ENCODE measurements around the gene GIMD1.

DNA sequence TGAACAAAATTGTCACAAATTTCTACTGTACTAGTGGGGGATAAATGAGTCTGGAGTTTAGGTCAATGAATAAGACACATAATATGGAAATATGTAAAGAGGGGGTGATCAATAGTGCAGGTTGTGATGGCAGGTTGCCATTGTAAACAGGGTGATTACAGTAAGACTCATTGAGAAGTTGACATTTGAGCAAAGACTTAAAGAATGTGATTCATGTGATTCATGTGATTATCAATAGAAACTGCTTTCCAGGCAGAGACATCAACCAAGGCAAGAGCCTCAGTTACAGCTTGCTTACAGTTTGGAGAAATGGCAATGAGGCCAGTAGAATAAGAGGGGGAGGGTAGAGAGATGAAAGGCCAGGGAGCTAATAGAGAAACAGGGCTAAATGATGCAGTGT, 45.8 kb upstream of the GIMD1 start:
- TF ChIP-seq BACH2 (CRISPR knock-in tag; IDR thresholded peaks at IDR 0.05; ENCODE audit: borderline replicate concordance) (no peak), ZFP3 (CRISPR knock-in tag; IDR thresholded peaks at IDR 0.05) (no peak), ARNTL (CRISPR knock-in tag; IDR thresholded peaks at IDR 0.05; ENCODE audit: borderline replicate concordance, low read depth) (no peak), OSR1 (CRISPR knock-in tag; IDR thresholded peaks at IDR 0.05) (no peak), RARB (CRISPR knock-in tag; IDR thresholded peaks at IDR 0.05) (no peak), ZC3H10 (CRISPR knock-in tag; IDR thresholded peaks at IDR 0.05) (no peak), ZFP30 (CRISPR knock-in tag; IDR thresholded peaks at IDR 0.05) (no peak)
- TF ChIP-seq, protein P1, sequence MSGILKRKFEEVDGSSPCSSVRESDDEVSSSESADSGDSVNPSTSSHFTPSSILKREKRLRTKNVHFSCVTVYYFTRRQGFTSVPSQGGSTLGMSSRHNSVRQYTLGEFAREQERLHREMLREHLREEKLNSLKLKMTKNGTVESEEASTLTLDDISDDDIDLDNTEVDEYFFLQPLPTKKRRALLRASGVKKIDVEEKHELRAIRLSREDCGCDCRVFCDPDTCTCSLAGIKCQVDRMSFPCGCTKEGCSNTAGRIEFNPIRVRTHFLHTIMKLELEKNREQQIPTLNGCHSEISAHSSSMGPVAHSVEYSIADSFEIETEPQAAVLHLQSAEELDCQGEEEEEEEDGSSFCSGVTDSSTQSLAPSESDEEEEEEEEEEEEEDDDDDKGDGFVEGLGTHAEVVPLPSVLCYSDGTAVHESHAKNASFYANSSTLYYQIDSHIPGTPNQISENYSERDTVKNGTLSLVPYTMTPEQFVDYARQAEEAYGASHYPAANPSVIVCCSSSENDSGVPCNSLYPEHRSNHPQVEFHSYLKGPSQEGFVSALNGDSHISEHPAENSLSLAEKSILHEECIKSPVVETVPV (CRISPR knock-in tag; IDR thresholded peaks at IDR 0.05), result no peak
- TF ChIP-seq, protein P2, sequence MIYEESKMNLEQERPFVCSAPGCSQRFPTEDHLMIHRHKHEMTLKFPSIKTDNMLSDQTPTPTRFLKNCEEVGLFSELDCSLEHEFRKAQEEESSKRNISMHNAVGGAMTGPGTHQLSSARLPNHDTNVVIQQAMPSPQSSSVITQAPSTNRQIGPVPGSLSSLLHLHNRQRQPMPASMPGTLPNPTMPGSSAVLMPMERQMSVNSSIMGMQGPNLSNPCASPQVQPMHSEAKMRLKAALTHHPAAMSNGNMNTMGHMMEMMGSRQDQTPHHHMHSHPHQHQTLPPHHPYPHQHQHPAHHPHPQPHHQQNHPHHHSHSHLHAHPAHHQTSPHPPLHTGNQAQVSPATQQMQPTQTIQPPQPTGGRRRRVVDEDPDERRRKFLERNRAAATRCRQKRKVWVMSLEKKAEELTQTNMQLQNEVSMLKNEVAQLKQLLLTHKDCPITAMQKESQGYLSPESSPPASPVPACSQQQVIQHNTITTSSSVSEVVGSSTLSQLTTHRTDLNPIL (CRISPR knock-in tag; IDR thresholded peaks at IDR 0.05; ENCODE audit: low read depth), result no peak
- TF ChIP-seq, protein P3, sequence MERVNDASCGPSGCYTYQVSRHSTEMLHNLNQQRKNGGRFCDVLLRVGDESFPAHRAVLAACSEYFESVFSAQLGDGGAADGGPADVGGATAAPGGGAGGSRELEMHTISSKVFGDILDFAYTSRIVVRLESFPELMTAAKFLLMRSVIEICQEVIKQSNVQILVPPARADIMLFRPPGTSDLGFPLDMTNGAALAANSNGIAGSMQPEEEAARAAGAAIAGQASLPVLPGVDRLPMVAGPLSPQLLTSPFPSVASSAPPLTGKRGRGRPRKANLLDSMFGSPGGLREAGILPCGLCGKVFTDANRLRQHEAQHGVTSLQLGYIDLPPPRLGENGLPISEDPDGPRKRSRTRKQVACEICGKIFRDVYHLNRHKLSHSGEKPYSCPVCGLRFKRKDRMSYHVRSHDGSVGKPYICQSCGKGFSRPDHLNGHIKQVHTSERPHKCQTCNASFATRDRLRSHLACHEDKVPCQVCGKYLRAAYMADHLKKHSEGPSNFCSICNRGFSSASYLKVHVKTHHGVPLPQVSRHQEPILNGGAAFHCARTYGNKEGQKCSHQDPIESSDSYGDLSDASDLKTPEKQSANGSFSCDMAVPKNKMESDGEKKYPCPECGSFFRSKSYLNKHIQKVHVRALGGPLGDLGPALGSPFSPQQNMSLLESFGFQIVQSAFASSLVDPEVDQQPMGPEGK (CRISPR knock-in tag; IDR thresholded peaks at IDR 0.05; ENCODE audit: borderline replicate concordance), result no peak
- TF ChIP-seq, protein P4, sequence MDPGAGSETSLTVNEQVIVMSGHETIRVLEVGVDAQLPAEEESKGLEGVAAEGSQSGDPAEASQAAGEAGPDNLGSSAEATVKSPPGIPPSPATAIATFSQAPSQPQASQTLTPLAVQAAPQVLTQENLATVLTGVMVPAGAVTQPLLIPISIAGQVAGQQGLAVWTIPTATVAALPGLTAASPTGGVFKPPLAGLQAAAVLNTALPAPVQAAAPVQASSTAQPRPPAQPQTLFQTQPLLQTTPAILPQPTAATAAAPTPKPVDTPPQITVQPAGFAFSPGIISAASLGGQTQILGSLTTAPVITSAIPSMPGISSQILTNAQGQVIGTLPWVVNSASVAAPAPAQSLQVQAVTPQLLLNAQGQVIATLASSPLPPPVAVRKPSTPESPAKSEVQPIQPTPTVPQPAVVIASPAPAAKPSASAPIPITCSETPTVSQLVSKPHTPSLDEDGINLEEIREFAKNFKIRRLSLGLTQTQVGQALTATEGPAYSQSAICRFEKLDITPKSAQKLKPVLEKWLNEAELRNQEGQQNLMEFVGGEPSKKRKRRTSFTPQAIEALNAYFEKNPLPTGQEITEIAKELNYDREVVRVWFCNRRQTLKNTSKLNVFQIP (CRISPR knock-in tag; IDR thresholded peaks at IDR 0.05; ENCODE audit: borderline replicate concordance, low read depth), result no peak
